ENCODE results near the gene ATXN7L3. TPM values are rescaled to one million over a fixed set of nuclear protein-coding genes. Genes with fewer than 3 reads are reported as not detected.

Gene ATXN7L3
- total and polyA plus RNA-seq, 9 of the 15 experiments (the other 6 are each of a cell fraction or from before 2014, with no cell fraction given), result 0.62 to 66.1 (median 33.2) TPM

DNA sequence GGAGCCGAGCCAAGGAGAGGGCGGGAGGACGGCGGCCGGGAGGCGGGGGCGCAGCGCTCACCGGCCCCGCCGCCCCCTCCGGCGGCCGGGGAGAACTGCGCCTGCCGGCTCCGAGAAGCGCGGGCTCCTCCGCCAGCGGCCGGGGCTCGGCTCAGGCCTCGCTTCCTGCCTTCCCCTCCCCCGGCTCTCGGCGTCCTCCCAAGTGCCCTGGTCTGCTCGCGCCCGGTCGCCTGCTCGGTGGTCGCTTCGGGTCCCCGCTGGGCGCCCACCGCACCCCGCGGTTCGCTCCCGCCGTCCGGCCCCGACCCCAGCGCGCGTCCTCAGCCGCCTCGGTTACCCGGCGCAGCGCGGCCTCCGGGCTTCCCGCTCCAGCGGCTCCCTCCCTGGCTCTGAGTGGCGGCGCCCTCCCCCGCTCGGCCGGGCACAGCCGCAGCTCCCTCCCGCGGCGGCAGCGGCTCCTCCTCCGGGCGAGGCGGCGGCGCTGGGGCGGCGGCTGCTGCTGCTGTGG, 19.5 kb upstream of the ATXN7L3 start (continued):
- TF ChIP-seq, protein P1, sequence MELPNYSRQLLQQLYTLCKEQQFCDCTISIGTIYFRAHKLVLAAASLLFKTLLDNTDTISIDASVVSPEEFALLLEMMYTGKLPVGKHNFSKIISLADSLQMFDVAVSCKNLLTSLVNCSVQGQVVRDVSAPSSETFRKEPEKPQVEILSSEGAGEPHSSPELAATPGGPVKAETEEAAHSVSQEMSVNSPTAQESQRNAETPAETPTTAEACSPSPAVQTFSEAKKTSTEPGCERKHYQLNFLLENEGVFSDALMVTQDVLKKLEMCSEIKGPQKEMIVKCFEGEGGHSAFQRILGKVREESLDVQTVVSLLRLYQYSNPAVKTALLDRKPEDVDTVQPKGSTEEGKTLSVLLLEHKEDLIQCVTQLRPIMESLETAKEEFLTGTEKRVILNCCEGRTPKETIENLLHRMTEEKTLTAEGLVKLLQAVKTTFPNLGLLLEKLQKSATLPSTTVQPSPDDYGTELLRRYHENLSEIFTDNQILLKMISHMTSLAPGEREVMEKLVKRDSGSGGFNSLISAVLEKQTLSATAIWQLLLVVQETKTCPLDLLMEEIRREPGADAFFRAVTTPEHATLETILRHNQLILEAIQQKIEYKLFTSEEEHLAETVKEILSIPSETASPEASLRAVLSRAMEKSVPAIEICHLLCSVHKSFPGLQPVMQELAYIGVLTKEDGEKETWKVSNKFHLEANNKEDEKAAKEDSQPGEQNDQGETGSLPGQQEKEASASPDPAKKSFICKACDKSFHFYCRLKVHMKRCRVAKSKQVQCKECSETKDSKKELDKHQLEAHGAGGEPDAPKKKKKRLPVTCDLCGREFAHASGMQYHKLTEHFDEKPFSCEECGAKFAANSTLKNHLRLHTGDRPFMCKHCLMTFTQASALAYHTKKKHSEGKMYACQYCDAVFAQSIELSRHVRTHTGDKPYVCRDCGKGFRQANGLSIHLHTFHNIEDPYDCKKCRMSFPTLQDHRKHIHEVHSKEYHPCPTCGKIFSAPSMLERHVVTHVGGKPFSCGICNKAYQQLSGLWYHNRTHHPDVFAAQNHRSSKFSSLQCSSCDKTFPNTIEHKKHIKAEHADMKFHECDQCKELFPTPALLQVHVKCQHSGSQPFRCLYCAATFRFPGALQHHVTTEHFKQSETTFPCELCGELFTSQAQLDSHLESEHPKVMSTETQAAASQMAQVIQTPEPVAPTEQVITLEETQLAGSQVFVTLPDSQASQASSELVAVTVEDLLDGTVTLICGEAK (IDR thresholded peaks at IDR 0.05), result no peak
- TF ChIP-seq, protein P1 (CRISPR knock-in tag; IDR thresholded peaks at IDR 0.05), result no peak
- TF ChIP-seq HCFC1 (IDR thresholded peaks at IDR 0.05; ENCODE audit: low read depth, low read length), result no peak
- TF ChIP-seq, protein P2, sequence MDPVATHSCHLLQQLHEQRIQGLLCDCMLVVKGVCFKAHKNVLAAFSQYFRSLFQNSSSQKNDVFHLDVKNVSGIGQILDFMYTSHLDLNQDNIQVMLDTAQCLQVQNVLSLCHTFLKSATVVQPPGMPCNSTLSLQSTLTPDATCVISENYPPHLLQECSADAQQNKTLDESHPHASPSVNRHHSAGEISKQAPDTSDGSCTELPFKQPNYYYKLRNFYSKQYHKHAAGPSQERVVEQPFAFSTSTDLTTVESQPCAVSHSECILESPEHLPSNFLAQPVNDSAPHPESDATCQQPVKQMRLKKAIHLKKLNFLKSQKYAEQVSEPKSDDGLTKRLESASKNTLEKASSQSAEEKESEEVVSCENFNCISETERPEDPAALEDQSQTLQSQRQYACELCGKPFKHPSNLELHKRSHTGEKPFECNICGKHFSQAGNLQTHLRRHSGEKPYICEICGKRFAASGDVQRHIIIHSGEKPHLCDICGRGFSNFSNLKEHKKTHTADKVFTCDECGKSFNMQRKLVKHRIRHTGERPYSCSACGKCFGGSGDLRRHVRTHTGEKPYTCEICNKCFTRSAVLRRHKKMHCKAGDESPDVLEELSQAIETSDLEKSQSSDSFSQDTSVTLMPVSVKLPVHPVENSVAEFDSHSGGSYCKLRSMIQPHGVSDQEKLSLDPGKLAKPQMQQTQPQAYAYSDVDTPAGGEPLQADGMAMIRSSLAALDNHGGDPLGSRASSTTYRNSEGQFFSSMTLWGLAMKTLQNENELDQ (CRISPR knock-in tag; IDR thresholded peaks at IDR 0.05; ENCODE audit: borderline replicate concordance), result no peak
- TF ChIP-seq, protein P3, sequence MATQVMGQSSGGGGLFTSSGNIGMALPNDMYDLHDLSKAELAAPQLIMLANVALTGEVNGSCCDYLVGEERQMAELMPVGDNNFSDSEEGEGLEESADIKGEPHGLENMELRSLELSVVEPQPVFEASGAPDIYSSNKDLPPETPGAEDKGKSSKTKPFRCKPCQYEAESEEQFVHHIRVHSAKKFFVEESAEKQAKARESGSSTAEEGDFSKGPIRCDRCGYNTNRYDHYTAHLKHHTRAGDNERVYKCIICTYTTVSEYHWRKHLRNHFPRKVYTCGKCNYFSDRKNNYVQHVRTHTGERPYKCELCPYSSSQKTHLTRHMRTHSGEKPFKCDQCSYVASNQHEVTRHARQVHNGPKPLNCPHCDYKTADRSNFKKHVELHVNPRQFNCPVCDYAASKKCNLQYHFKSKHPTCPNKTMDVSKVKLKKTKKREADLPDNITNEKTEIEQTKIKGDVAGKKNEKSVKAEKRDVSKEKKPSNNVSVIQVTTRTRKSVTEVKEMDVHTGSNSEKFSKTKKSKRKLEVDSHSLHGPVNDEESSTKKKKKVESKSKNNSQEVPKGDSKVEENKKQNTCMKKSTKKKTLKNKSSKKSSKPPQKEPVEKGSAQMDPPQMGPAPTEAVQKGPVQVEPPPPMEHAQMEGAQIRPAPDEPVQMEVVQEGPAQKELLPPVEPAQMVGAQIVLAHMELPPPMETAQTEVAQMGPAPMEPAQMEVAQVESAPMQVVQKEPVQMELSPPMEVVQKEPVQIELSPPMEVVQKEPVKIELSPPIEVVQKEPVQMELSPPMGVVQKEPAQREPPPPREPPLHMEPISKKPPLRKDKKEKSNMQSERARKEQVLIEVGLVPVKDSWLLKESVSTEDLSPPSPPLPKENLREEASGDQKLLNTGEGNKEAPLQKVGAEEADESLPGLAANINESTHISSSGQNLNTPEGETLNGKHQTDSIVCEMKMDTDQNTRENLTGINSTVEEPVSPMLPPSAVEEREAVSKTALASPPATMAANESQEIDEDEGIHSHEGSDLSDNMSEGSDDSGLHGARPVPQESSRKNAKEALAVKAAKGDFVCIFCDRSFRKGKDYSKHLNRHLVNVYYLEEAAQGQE (IDR thresholded peaks at IDR 0.05; ENCODE audit: borderline replicate concordance), result peak; percentile 6; the same call in 1 of the 2 replicates
- TF ChIP-seq, protein P3 (CRISPR knock-in tag; IDR thresholded peaks at IDR 0.05; ENCODE audit: low read depth), result peak; percentile 77; the same call in 1 of the 2 replicates
- TF ChIP-seq ZNF57 (CRISPR knock-in tag; IDR thresholded peaks at IDR 0.05), result no peak
- TF ChIP-seq SRSF9 (IDR thresholded peaks at IDR 0.05; ENCODE audit: borderline replicate concordance, low read depth, low read length), result no peak

Measured in K562 (cell line).